Kidney epithelial cell (primary cell): ENCODE results near the gene CDHR3. TPM values are rescaled to one million over a fixed set of nuclear protein-coding genes. Genes with fewer than 3 reads are reported as not detected.

Source experiments
- DNase-seq: peaks from one replicate; pipeline ENCODE4 v3.0.0-alpha.2; 2010; ENCODE audit warnings: low read depth
- H3K27me3 ChIP-seq: 2 replicates; pipeline ENCODE4 v1.6.0; 2011; ENCODE audit warnings: low read length; ENCODE audit not compliant: control insufficient read depth, insufficient read depth
- H3K36me3 ChIP-seq: 2 replicates; pipeline ENCODE4 v1.5.1; 2011; ENCODE audit warnings: low read length; ENCODE audit not compliant: control insufficient read depth, insufficient read depth
- H3K4me3 ChIP-seq: 2 replicates; pipeline ENCODE4 v1.5.1; 2011; ENCODE audit warnings: low read depth, mild to moderate bottlenecking, control low read depth, low read length
- total RNA-seq: library from RNA; depleted of rRNA; stranded (reverse); fragments of >200 nt; gene quantifications from 2 replicates; pipeline ENCODE4 v1.2.3, GENCODE V29; 2015
- TF ChIP-seq, protein P1 (sequence below): IDR thresholded peaks from 2 replicates; pipeline ENCODE4 v1.5.1; 2011; ENCODE audit warnings: mild to moderate bottlenecking, moderate library complexity, low read length, control low read depth, inconsistent platforms; ENCODE audit not compliant: insufficient read depth, poor library complexity, severe bottlenecking

The CDHR3 gene
- total RNA-seq, 1 donor from 2014 or later, result 0.96 TPM

GRCh38 chr7:106009503-106010226 is 46.6 kb downstream of the CDHR3 start:
- peak; percentile 78 for DNase-seq
- TF ChIP-seq, protein P1, sequence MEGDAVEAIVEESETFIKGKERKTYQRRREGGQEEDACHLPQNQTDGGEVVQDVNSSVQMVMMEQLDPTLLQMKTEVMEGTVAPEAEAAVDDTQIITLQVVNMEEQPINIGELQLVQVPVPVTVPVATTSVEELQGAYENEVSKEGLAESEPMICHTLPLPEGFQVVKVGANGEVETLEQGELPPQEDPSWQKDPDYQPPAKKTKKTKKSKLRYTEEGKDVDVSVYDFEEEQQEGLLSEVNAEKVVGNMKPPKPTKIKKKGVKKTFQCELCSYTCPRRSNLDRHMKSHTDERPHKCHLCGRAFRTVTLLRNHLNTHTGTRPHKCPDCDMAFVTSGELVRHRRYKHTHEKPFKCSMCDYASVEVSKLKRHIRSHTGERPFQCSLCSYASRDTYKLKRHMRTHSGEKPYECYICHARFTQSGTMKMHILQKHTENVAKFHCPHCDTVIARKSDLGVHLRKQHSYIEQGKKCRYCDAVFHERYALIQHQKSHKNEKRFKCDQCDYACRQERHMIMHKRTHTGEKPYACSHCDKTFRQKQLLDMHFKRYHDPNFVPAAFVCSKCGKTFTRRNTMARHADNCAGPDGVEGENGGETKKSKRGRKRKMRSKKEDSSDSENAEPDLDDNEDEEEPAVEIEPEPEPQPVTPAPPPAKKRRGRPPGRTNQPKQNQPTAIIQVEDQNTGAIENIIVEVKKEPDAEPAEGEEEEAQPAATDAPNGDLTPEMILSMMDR, result peak; percentile 88
- Histone ChIP-seq H3K4me3 (no peak overlapping the region), H3K36me3 (no peaks in the 10 kb centered on the region), H3K27me3 (no peaks in the 10 kb centered on the region)

DNA sequence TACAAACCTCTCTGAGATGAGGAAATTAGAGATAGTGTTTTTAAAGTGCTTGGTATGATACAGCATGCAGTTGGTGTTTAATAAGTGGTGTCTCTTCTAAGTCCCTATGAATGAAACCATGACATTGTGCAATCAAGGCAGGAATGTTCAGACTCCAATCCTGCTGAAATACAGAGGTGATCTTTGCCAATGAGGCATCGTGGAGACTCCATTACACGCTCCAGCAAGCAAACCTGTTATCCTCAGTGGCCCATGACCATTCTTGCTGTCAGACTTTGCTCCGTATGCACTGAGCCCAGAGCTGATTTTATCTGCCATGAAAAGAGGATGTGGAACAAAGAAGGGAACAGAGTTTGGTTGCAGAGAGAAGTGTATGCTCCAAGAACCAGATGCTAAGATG is 47.3 kb downstream of the CDHR3 start:
- TF ChIP-seq, protein P1, result no peak
- Histone ChIP-seq H3K36me3 (no peaks in the 10 kb centered on the region), H3K4me3 (no peak overlapping the region), H3K27me3 (no peaks in the 10 kb centered on the region)
- DNase-seq, result peak; percentile 65

DNA sequence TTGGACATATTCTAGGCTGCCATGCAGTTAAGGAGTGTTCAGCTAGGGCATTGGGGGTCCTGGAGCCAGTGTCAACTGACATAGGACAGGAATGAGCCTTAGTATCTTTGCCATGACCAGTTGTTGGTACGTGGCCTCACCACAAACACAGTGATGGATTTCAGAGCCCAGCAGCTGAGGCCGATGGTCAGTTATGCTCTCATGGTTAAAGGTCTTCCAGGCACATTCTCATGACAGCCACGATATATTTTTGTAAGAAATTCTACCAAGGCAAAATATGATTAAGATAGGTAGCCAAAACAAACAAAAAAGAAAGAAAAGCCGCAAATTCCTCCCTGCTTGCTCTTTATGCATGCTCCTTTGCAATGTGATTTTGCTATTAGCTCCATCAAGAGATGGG is 47.8 kb downstream of the CDHR3 start:
- Histone ChIP-seq H3K4me3 (no peak overlapping the region), H3K36me3 (no peaks in the 10 kb centered on the region), H3K27me3 (no peaks in the 10 kb centered on the region)
- TF ChIP-seq, protein P1, result no peak
- DNase-seq, result no peak

DNA sequence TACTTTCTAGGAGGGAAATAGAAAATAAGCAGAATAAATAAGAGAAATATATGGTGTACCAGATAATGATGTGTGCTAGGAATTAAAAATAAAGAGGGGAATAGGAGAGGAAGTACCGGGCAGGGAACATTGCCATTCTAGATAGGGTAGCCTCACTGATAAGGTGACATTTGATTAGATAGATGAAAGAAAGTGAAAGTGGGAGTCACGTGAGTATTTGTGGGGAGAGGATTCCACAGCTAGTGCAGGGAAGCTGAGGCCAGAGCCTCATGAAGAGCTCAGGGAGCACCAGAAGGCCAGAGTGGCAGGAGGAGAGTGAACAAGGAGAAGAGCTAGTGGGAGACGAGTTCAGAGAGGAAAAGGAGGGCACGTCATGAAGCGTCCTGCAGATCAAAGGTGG is 49.1 kb downstream of the CDHR3 start:
- no peak for DNase-seq
- Histone ChIP-seq H3K4me3 (no peak overlapping the region), H3K27me3 (no peaks in the 10 kb centered on the region), H3K36me3 (no peaks in the 10 kb centered on the region)
- TF ChIP-seq, protein P1, result no peak

DNA sequence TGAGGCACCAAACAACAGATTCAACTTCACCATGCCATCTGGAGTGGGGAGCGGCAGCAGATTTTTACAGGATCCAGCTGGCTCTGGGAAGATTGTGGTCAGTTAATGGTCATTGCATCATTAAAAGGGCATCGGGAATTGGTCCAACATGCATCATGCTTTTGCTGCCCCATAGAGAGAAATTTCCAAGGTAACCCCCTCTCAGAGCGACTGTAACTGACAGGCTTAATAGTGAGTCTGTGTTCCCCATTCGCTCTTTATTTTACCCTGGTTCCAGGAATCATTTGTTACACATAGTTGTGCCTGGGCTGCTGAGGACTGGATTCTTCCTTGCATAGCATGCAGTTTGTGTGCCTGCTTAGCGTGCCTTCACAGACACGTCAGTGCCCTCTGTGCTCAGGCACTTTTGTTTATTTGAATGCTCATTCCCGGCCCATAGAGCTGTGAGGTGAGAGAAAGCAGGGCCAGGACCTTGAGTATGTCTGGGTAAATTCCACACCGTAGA is 49.9 kb downstream of the CDHR3 start:
- Histone ChIP-seq H3K36me3 (no peaks in the 10 kb centered on the region), H3K4me3 (no peak overlapping the region), H3K27me3 (no peaks in the 10 kb centered on the region)
- peak; percentile 18 for DNase-seq
- TF ChIP-seq, protein P1, result no peak
